ENCODE results near the gene ZNF136. TPM values are rescaled to one million over a fixed set of nuclear protein-coding genes. Genes with fewer than 3 reads are reported as not detected.

Gene ZNF136
- total RNA-seq, 2 experiments from 2014 or later: 13.9 to 14.7 TPM

DNA sequence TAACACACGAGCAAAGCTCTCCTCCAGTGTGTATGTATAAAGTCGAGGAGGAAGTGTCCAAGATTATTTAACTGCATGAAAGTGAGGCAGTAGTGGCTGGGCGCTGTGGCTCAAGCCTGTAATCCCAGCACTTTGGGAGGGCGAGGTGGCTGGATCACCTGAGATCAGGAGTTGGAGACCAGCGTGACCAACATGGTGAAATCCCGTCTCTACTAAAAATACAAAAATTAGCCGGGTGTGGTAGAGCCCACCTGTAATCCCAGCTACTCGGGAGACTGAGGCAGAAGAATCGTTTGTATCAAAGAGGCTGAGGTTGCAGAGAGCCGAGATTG lies 21.5 kb upstream of the ZNF136 start:
- CTCF ChIA-PET: interaction anchor here (1.0 to 4.2 kb wide), 16 partner anchors 15 to 344 kb away, joined by 3 to 50 read pairs (median 8); partner anchors contain the start of genes ZNF136, ZNF433, ZNF491 and ZNF625
- Mint-ChIP-seq H3K27ac (no peak overlapping the region), H3K9me3 (ENCODE audit: insufficient read depth) (peaks cover 13% of the 10 kb centered on the region), H3K27me3 (ENCODE audit: low read depth) (no peaks in the 10 kb centered on the region), H3K4me1 (ENCODE audit: low read depth) (peaks cover 35% of the 10 kb centered on the region), H3K4me3 (peak overlapping the region; percentile 94), H3K36me3 (ENCODE audit: low read depth) (peaks cover 34% of the 10 kb centered on the region)
- POLR2A ChIA-PET: interaction anchor here (1.4 to 2.2 kb wide), 6 partner anchors 22 to 374 kb away, joined by 3 to 13 read pairs (median 8); partner anchors contain the start of genes ZNF136, ZNF441, ZNF563 and ZNF700
- ATAC-seq: no peak
- DNase-seq: no peak

DNA sequence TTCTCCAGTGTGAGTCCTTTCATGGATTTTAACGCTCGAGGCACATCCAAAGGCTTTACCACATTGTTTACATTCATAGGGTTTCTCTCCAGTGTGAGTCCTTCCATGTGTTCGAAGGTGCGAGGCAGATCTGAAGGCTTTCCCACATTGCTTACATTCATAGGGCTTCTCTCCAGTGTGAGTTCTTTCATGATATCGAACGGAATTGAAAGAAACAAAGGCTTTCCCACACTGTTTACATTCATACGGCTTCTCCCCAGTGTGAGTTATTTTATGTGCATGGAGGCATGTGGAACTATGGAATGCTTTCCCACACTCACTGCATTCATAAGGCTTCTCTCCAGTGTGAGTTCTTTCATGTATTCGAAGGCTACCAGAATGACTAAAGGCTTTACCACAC lies 17.5 kb upstream of the ZNF136 start:
- POLR2A ChIA-PET: no interaction called here
- Mint-ChIP-seq H3K27ac (no peak overlapping the region), H3K9me3 (ENCODE audit: insufficient read depth) (peaks cover 18% of the 10 kb centered on the region), H3K4me3 (no peak overlapping the region), H3K4me1 (ENCODE audit: low read depth) (peaks cover 11% of the 10 kb centered on the region), H3K36me3 (ENCODE audit: low read depth) (peaks cover 36% of the 10 kb centered on the region), H3K27me3 (ENCODE audit: low read depth) (no peaks in the 10 kb centered on the region)
- CTCF ChIA-PET: no interaction called here
- no peak for DNase-seq
- no peak for ATAC-seq

GRCh38 chr19:12155324-12155860 lies 7.5 kb upstream of the ZNF136 start:
- H3K4me3 Mint-ChIP-seq: peak overlapping the region; percentile 87
- ChIA-PET POLR2A (interaction anchor here (1.0 kb wide), 1 partner anchor 230 kb away, joined by 4 read pairs; the partner anchor contains the start of gene ZNF700), CTCF (interaction anchor here (1.7 kb wide), 1 partner anchor 64 kb away, joined by 6 read pairs; no protein-coding TSS in a partner anchor)
- H3K27me3 Mint-ChIP-seq (ENCODE audit: low read depth): peaks cover 3% of the 10 kb centered on the region
- H3K9me3 Mint-ChIP-seq (ENCODE audit: insufficient read depth): no peaks in the 10 kb centered on the region
- no peak for DNase-seq
- peaks cover 15% of the 10 kb centered on the region for H3K4me1 Mint-ChIP-seq (ENCODE audit: low read depth)
- peaks cover 21% of the 10 kb centered on the region for H3K36me3 Mint-ChIP-seq (ENCODE audit: low read depth)
- ATAC-seq: no peak
- H3K27ac Mint-ChIP-seq: no peak overlapping the region

DNA sequence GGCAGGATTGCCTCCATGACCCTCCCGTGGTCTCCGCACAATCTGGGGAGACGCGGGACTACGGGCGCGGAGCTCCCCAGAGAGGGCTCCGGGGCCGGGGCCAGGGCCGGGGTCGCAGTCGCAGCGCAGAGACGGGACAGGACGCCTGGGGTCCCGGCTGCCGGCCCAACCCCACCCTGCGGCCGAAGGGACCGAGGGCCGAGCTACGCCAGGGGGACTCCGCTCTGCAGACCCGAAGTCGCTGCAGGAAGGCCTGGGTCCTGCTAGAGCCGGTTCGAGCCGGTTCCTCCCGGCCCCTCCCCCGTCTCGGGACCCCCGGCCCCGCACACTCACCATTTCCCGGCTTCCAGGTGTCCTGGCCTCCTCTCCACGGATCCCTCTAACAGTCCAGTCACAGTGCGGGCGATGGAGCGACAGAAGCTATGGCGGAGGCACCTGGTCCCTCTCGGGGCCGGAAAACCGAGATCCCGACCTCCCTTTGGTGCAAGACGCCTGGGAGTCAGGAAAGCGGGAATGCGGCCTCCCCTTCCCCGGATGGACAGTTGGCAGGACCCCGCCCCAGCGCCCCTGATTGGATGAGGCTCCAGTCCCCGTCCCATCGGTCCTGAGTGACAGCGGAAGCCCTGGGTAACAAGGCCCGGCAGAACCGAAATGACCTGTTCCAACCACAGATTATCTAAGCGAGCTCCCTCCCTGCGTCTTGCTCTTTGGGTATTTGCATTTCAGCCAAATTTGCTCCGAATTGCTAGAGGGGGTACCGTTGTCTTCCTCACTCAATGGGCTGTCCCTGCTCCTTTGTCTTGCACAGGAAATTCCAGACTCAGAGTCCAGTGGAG lies 6.5 kb upstream of the ZNF136 start, which contains the start of gene ZNF625:
Gene ZNF625, minus strand, starts transcription at position 512 of the 836 bp plus-strand sequence. Its CDS starts 176 bp downstream, at position 336.
- H3K4me1 Mint-ChIP-seq (ENCODE audit: low read depth): peaks cover 15% of the 10 kb centered on the region
- H3K36me3 Mint-ChIP-seq (ENCODE audit: low read depth): peaks cover 15% of the 10 kb centered on the region
- H3K27ac Mint-ChIP-seq: peak within 1 kb of the TSS; percentile 78
- no peaks in the 10 kb centered on the region for H3K9me3 Mint-ChIP-seq (ENCODE audit: insufficient read depth)
- ChIA-PET CTCF (interaction anchor here (0.9 to 1.7 kb wide), 4 partner anchors 16 to 193 kb away, joined by 3 to 10 read pairs (median 7); partner anchors contain the start of gene ZNF20), POLR2A (interaction anchor here (1.0 to 1.1 kb wide), 2 partner anchors 32 to 232 kb away, joined by 4 read pairs; partner anchors contain the start of gene ZNF700)
- H3K4me3 Mint-ChIP-seq: peak within 1 kb of the TSS; percentile 87
- peaks cover 3% of the 10 kb centered on the region for H3K27me3 Mint-ChIP-seq (ENCODE audit: low read depth)
- DNase-seq (peak; percentile 63), ATAC-seq (peak; percentile 71)

DNA sequence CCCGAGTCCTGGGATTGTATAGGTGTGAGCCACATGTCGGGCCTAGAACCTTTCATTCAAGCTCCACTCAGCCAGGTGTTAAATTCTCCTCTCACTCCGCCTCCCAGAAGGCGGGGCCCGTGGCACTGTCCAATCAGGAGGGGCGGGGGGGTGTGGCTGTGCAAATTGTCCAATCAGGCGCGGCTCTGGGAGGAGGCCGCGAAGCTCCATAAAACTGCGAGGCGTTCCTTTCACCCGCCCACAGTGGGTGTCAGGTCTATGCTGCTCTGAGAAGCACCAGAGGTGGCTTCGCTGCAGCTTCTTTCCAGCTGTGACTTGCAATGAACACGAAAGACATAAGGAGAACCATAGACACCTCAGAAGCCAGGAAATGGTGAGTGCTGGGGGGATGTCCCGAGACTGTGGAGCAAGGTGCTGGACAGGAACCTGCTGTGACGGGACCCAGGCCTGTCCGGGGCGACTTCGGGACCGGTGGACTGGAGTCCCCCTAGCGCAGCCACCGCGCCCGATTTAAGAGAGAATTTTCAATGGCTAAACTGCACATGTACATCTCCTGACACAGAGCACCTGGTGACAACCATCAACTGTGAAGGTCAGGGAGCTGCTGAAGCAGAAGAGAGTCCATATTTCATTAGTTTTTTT lies 3.0 kb upstream of the ZNF136 start:
- CTCF ChIA-PET: interaction anchor here (0.8 to 1.4 kb wide), 2 partner anchors 19 to 69 kb away, joined by 3 read pairs; no protein-coding TSS in a partner anchor
- H3K27me3 Mint-ChIP-seq (ENCODE audit: low read depth): peaks cover 3% of the 10 kb centered on the region
- H3K27ac Mint-ChIP-seq: no peak overlapping the region
- H3K4me1 Mint-ChIP-seq (ENCODE audit: low read depth): peaks cover 37% of the 10 kb centered on the region
- no peak for ATAC-seq
- no peak overlapping the region for H3K4me3 Mint-ChIP-seq
- DNase-seq: no peak
- peaks cover 10% of the 10 kb centered on the region for H3K36me3 Mint-ChIP-seq (ENCODE audit: low read depth)
- no peaks in the 10 kb centered on the region for H3K9me3 Mint-ChIP-seq (ENCODE audit: insufficient read depth)
- POLR2A ChIA-PET: interaction anchor here (0.5 kb wide), 1 partner anchor 440 kb away, joined by 3 read pairs; no protein-coding TSS in a partner anchor

- ATAC-seq (no peak), DNase-seq (no peak)
- CTCF ChIA-PET: interaction anchor here (1.0 to 2.2 kb wide), 4 partner anchors 22 to 239 kb away, joined by 5 to 10 read pairs (median 7); partner anchors contain the start of gene ZNF20
- peak overlapping the region; percentile 94 for H3K27ac Mint-ChIP-seq
- POLR2A ChIA-PET: interaction anchor here (0.6 to 2.1 kb wide), 9 partner anchors 22 to 506 kb away, joined by 3 to 11 read pairs (median 3); partner anchors contain the start of genes ZNF20, ZNF442 and ZNF563
- peak overlapping the region; percentile 90 for H3K4me3 Mint-ChIP-seq
- H3K36me3 Mint-ChIP-seq (ENCODE audit: low read depth): peaks cover 22% of the 10 kb centered on the region
- peaks cover 42% of the 10 kb centered on the region for H3K4me1 Mint-ChIP-seq (ENCODE audit: low read depth)
- H3K27me3 Mint-ChIP-seq (ENCODE audit: low read depth): no peaks in the 10 kb centered on the region
- H3K9me3 Mint-ChIP-seq (ENCODE audit: insufficient read depth): no peaks in the 10 kb centered on the region
These were observed 399 bp upstream of the ZNF136 start for GRCh38 chr19:12162513-12162881.

DNA sequence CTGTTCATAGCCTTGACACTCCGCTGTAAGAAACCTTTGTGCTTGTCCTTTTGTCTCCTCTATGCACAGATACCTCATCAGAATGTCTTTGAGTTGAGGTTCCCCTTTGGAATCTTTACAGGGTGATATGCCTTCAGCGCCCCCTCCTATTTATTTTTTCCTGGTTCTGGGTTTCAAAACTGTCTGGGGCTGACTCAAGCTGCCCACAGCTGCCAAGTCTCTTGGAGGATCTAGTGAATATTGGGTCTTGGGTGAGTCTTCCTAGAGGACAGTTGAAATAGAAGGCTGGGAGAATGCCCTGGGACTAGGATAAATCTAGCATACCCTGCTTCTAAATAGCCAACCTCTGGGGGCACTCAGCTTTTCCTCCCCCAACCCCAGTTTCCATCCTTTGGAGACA lies 930 bp downstream of the ZNF136 start:
- H3K27ac Mint-ChIP-seq: peak overlapping the region; percentile 94
- peaks cover 39% of the 10 kb centered on the region for H3K4me1 Mint-ChIP-seq (ENCODE audit: low read depth)
- no peak for ATAC-seq
- POLR2A ChIA-PET: interaction anchor here (0.6 to 2.1 kb wide), 7 partner anchors 13 to 176 kb away, joined by 3 to 11 read pairs (median 3); partner anchors contain the start of genes ZNF20 and ZNF563
- H3K9me3 Mint-ChIP-seq (ENCODE audit: insufficient read depth): no peaks in the 10 kb centered on the region
- DNase-seq: no peak
- H3K27me3 Mint-ChIP-seq (ENCODE audit: low read depth): no peaks in the 10 kb centered on the region
- CTCF ChIA-PET: interaction anchor here (1.5 to 2.2 kb wide), 2 partner anchors 23 to 240 kb away, joined by 9 to 10 read pairs; partner anchors contain the start of gene ZNF20
- peak overlapping the region; percentile 90 for H3K4me3 Mint-ChIP-seq
- H3K36me3 Mint-ChIP-seq (ENCODE audit: low read depth): peaks cover 33% of the 10 kb centered on the region

DNA sequence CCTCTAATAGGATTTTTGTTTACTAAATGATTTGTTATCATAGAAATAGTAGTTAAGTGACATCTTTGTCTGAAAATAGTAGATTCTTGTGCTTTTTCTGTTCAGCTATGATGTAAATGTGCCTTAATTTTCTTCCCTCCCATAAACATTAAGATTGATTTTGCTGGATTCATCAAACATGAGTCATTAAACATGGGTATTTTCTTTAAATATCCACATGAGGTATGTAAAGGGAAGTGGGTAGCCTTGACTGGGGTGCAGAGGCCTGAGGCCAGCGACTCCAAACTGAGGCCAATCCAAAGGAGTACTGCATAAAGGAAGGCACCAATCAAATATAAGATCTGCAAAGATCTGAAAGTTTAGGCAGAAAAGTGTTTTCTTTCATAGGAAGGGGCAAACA lies 3.7 kb downstream of the ZNF136 start:
- H3K4me3 Mint-ChIP-seq: no peak overlapping the region
- peak overlapping the region; percentile 41 for H3K27ac Mint-ChIP-seq
- DNase-seq (no peak), ATAC-seq (no peak)
- peaks cover 39% of the 10 kb centered on the region for H3K4me1 Mint-ChIP-seq (ENCODE audit: low read depth)
- peaks cover 53% of the 10 kb centered on the region for H3K36me3 Mint-ChIP-seq (ENCODE audit: low read depth)
- H3K9me3 Mint-ChIP-seq (ENCODE audit: insufficient read depth): peaks cover 5% of the 10 kb centered on the region
- POLR2A ChIA-PET: no interaction called here
- CTCF ChIA-PET: interaction anchor here (0.6 to 1.3 kb wide), 2 partner anchors 243 to 294 kb away, joined by 3 to 4 read pairs; no protein-coding TSS in a partner anchor
- no peaks in the 10 kb centered on the region for H3K27me3 Mint-ChIP-seq (ENCODE audit: low read depth)

GRCh38 chr19:12180377-12180776 lies 17.5 kb downstream of the ZNF136 start:
- DNase-seq (no peak), ATAC-seq (no peak)
- Mint-ChIP-seq H3K4me3 (no peak overlapping the region), H3K27me3 (ENCODE audit: low read depth) (no peaks in the 10 kb centered on the region), H3K27ac (no peak overlapping the region), H3K9me3 (ENCODE audit: insufficient read depth) (peaks cover 46% of the 10 kb centered on the region), H3K36me3 (ENCODE audit: low read depth) (peaks cover 82% of the 10 kb centered on the region), H3K4me1 (ENCODE audit: low read depth) (peaks cover 3% of the 10 kb centered on the region)
- CTCF ChIA-PET: no interaction called here
- POLR2A ChIA-PET: no interaction called here

- Mint-ChIP-seq H3K4me3 (no peak overlapping the region), H3K27me3 (ENCODE audit: low read depth) (no peaks in the 10 kb centered on the region), H3K27ac (no peak overlapping the region), H3K4me1 (ENCODE audit: low read depth) (no peaks in the 10 kb centered on the region), H3K36me3 (ENCODE audit: low read depth) (peaks cover 87% of the 10 kb centered on the region), H3K9me3 (ENCODE audit: insufficient read depth) (peaks cover 63% of the 10 kb centered on the region)
- ChIA-PET POLR2A (interaction anchor here (1.0 kb wide), 1 partner anchor 31 kb away, joined by 4 read pairs; the partner anchor contains the start of gene ZNF625), CTCF (no interaction called here)
- ATAC-seq (no peak), DNase-seq (no peak)
These were observed 24.7 kb downstream of the ZNF136 start for GRCh38 chr19:12187625-12188024.

Data from activated CD8-positive, alpha-beta T cell treated with anti-CD3 and anti-CD28 coated beads, Interleukin-2, amount 10 ng/mL, durations not matched to agents 7 days and 5 days (primary cell).